ENCODE measurements around the gene ADAMTS16.

The ADAMTS16 gene

DNA sequence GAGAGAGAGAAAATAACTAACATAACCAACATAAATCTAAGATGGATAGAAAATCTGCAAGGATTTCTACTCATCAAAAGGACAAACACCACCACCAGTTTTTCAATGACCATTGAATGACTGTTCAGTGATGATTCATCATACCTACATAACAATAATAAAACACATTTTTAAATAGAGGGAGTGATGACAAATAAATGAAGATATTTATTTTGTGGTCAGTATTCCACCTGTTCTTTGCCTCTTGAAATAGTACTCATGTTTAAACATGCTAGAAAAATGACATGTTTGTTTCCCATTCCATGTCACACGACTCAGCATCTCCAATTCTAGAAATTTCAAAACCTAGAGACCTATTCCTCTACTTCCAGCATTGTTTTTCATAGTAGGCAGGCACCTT is 34.6 kb upstream of the ADAMTS16 start (continued):
- TF ChIP-seq, protein P1, sequence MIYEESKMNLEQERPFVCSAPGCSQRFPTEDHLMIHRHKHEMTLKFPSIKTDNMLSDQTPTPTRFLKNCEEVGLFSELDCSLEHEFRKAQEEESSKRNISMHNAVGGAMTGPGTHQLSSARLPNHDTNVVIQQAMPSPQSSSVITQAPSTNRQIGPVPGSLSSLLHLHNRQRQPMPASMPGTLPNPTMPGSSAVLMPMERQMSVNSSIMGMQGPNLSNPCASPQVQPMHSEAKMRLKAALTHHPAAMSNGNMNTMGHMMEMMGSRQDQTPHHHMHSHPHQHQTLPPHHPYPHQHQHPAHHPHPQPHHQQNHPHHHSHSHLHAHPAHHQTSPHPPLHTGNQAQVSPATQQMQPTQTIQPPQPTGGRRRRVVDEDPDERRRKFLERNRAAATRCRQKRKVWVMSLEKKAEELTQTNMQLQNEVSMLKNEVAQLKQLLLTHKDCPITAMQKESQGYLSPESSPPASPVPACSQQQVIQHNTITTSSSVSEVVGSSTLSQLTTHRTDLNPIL (CRISPR knock-in tag; IDR thresholded peaks at IDR 0.05; ENCODE audit: low read depth), result no peak

DNA sequence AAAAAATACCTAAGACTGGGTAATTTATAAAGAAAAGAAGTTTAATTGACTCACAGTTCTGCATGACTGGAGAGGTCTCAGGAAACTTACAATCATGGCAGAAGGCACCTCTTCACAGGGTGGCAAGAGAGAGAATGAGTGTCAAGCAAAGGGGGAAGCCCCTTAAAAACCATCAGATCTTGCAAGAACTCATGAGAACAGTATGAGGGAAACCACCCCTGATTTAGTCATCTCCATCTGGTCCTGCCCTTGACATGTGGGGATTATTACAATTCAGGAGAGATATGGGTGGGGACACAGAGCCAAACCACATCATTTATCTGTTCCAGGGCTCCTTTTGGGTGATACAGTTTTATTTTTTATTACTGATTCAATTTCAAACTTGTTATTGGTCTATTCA is 23.2 kb upstream of the ADAMTS16 start:
- ATAC-seq, result no peak
- TF ChIP-seq ZFP3 (CRISPR knock-in tag; IDR thresholded peaks at IDR 0.05) (no peak), OSR1 (CRISPR knock-in tag; IDR thresholded peaks at IDR 0.05) (no peak), BACH2 (CRISPR knock-in tag; IDR thresholded peaks at IDR 0.05; ENCODE audit: borderline replicate concordance) (no peak), ZFP30 (CRISPR knock-in tag; IDR thresholded peaks at IDR 0.05) (no peak), CSDC2 (CRISPR knock-in tag; IDR thresholded peaks at IDR 0.05) (no peak)
- TF ChIP-seq, protein P2, sequence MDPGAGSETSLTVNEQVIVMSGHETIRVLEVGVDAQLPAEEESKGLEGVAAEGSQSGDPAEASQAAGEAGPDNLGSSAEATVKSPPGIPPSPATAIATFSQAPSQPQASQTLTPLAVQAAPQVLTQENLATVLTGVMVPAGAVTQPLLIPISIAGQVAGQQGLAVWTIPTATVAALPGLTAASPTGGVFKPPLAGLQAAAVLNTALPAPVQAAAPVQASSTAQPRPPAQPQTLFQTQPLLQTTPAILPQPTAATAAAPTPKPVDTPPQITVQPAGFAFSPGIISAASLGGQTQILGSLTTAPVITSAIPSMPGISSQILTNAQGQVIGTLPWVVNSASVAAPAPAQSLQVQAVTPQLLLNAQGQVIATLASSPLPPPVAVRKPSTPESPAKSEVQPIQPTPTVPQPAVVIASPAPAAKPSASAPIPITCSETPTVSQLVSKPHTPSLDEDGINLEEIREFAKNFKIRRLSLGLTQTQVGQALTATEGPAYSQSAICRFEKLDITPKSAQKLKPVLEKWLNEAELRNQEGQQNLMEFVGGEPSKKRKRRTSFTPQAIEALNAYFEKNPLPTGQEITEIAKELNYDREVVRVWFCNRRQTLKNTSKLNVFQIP (CRISPR knock-in tag; IDR thresholded peaks at IDR 0.05; ENCODE audit: borderline replicate concordance, low read depth), result no peak

DNA sequence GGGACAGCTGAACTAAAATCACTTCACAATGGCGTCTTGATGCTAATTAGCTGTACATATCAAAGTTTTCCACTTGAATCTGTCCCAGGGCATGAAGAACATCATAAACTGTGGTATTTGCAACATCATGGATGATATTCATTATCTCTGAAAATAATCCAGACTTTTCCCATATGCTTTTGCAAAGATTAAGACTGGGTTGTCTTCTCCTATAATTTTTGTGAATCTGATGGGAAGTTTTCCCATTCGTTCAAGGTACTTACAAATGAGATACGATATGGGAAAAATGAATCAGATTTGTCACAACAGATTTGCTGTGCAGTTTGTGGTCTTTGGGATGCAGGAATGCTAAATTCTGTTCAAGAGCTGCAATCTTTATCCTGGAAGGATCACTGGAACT is 17.4 kb upstream of the ADAMTS16 start:
- ATAC-seq, result no peak

DNA sequence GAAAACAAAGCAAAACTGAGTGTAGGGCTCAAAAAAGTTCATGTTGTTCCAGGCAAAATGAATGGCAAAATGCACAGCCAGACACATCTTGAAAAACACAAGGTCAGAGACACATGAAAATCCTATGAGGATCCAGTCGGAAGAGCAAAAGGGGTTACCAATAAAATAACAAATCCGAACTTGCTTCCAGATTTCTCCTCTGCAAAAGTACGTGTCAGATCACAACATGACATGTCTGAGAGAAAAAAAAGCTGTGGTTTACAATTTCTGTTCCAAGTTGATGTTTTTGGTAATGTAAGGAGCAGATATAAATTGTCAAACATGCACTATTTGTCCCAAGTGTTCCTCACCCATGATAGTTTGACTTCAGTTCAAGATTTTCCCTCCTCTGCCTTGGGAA is 15.9 kb upstream of the ADAMTS16 start:
- ATAC-seq, result no peak
- TF ChIP-seq OSR1 (CRISPR knock-in tag; IDR thresholded peaks at IDR 0.05), result no peak
- TF ChIP-seq, protein P2 (CRISPR knock-in tag; IDR thresholded peaks at IDR 0.05; ENCODE audit: borderline replicate concordance, low read depth), result no peak
- TF ChIP-seq PPARA (CRISPR knock-in tag; IDR thresholded peaks at IDR 0.05; ENCODE audit: borderline replicate concordance), result no peak
- TF ChIP-seq GLIS3 (CRISPR knock-in tag; IDR thresholded peaks at IDR 0.05), result no peak
- TF ChIP-seq ZNF8 (CRISPR knock-in tag; IDR thresholded peaks at IDR 0.05), result no peak
- no peak for TF ChIP-seq CSDC2 (CRISPR knock-in tag; IDR thresholded peaks at IDR 0.05)
- no peak for TF ChIP-seq ZC3H10 (CRISPR knock-in tag; IDR thresholded peaks at IDR 0.05)
- no peak for TF ChIP-seq ESRRG (CRISPR knock-in tag; IDR thresholded peaks at IDR 0.05)
- TF ChIP-seq BACH2 (CRISPR knock-in tag; IDR thresholded peaks at IDR 0.05; ENCODE audit: borderline replicate concordance), result no peak
- TF ChIP-seq TOX (CRISPR knock-in tag; IDR thresholded peaks at IDR 0.05; ENCODE audit: borderline replicate concordance), result no peak
- no peak for TF ChIP-seq ZFP30 (CRISPR knock-in tag; IDR thresholded peaks at IDR 0.05)
- TF ChIP-seq, protein P3, sequence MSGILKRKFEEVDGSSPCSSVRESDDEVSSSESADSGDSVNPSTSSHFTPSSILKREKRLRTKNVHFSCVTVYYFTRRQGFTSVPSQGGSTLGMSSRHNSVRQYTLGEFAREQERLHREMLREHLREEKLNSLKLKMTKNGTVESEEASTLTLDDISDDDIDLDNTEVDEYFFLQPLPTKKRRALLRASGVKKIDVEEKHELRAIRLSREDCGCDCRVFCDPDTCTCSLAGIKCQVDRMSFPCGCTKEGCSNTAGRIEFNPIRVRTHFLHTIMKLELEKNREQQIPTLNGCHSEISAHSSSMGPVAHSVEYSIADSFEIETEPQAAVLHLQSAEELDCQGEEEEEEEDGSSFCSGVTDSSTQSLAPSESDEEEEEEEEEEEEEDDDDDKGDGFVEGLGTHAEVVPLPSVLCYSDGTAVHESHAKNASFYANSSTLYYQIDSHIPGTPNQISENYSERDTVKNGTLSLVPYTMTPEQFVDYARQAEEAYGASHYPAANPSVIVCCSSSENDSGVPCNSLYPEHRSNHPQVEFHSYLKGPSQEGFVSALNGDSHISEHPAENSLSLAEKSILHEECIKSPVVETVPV (CRISPR knock-in tag; IDR thresholded peaks at IDR 0.05), result no peak
- TF ChIP-seq ZNF565 (CRISPR knock-in tag; conservative IDR thresholded peaks at IDR 0.05; ENCODE audit: low read depth), result no peak

More for the DNA sequence above, 17.4 kb upstream of the ADAMTS16 start:
- TF ChIP-seq OSR1 (CRISPR knock-in tag; IDR thresholded peaks at IDR 0.05) (no peak), TOX (CRISPR knock-in tag; IDR thresholded peaks at IDR 0.05; ENCODE audit: borderline replicate concordance) (no peak), ZFP3 (CRISPR knock-in tag; IDR thresholded peaks at IDR 0.05) (no peak), RARB (CRISPR knock-in tag; IDR thresholded peaks at IDR 0.05) (no peak), ZNF70 (CRISPR knock-in tag; IDR thresholded peaks at IDR 0.05) (no peak), GLIS3 (CRISPR knock-in tag; IDR thresholded peaks at IDR 0.05) (no peak), ARNTL (CRISPR knock-in tag; IDR thresholded peaks at IDR 0.05; ENCODE audit: borderline replicate concordance, low read depth) (no peak), PPARA (CRISPR knock-in tag; IDR thresholded peaks at IDR 0.05; ENCODE audit: borderline replicate concordance) (no peak), ESRRG (CRISPR knock-in tag; IDR thresholded peaks at IDR 0.05) (no peak), BACH2 (CRISPR knock-in tag; IDR thresholded peaks at IDR 0.05; ENCODE audit: borderline replicate concordance) (no peak), SNAI2 (CRISPR knock-in tag; IDR thresholded peaks at IDR 0.05) (no peak), TCF4 (CRISPR knock-in tag; IDR thresholded peaks at IDR 0.05; ENCODE audit: borderline replicate concordance) (no peak), ZC3H10 (CRISPR knock-in tag; IDR thresholded peaks at IDR 0.05) (no peak)
- TF ChIP-seq, protein P3 (CRISPR knock-in tag; IDR thresholded peaks at IDR 0.05), result no peak
- TF ChIP-seq, protein P4, sequence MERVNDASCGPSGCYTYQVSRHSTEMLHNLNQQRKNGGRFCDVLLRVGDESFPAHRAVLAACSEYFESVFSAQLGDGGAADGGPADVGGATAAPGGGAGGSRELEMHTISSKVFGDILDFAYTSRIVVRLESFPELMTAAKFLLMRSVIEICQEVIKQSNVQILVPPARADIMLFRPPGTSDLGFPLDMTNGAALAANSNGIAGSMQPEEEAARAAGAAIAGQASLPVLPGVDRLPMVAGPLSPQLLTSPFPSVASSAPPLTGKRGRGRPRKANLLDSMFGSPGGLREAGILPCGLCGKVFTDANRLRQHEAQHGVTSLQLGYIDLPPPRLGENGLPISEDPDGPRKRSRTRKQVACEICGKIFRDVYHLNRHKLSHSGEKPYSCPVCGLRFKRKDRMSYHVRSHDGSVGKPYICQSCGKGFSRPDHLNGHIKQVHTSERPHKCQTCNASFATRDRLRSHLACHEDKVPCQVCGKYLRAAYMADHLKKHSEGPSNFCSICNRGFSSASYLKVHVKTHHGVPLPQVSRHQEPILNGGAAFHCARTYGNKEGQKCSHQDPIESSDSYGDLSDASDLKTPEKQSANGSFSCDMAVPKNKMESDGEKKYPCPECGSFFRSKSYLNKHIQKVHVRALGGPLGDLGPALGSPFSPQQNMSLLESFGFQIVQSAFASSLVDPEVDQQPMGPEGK (CRISPR knock-in tag; IDR thresholded peaks at IDR 0.05; ENCODE audit: borderline replicate concordance), result no peak
- TF ChIP-seq, protein P2 (CRISPR knock-in tag; IDR thresholded peaks at IDR 0.05; ENCODE audit: borderline replicate concordance, low read depth), result no peak

Data from SK-N-SH treated with all-trans-retinoic acid at 6 μM for 48 hours (cell line).